K562 (cell line): Measurements from ENCODE around the gene FAM47B. TPM values are rescaled to one million over a fixed set of nuclear protein-coding genes. Genes with fewer than 3 reads are reported as not detected.

Source experiments
- ARNT ChIP-seq, 2 experiments: fragments of 450-650 bp; IDR thresholded peaks; 2 replicates each; pipeline ENCODE4 v1.6.1; 2016; ENCODE audit warnings: mild to moderate bottlenecking in 1 of 2
- ATF3 ChIP-seq, 2 experiments: fragments of 450-650 bp in 1 of 2; sonication (generic) in 1 of 2; formaldehyde crosslinking in 1 of 2; IDR thresholded peaks in 1 of 2; conservative IDR thresholded peaks in 1 of 2; 2 replicates each; pipeline versions ENCODE4 v1.6.1 to v1.8.1; 2016 to 2023; ENCODE audit warnings: mild to moderate bottlenecking in 2 of 2, moderate library complexity in 2 of 2, inconsistent platforms in 1 of 2, missing genetic modification reagents in 1 of 2
- HDAC1 ChIP-seq, 2 experiments: fragments of 450-650 bp; IDR thresholded peaks; 2 replicates each; pipeline ENCODE4 v1.6.1; 2016 to 2017; ENCODE audit warnings: inconsistent platforms in 1 of 2, mild to moderate bottlenecking in 1 of 2, moderate library complexity in 1 of 2
- SAP30 ChIP-seq: fragments of 200-600 bp; sonication (generic); IDR thresholded peaks from 2 replicates; pipeline ENCODE4 v1.6.1; 2012; ENCODE audit warnings: borderline replicate concordance, low read depth, mild to moderate bottlenecking, moderate library complexity, low read length, control low read depth, inconsistent platforms; ENCODE audit not compliant: insufficient read depth, poor library complexity, severe bottlenecking
- SMARCE1 ChIP-seq: fragments of 450-650 bp; IDR thresholded peaks from 2 replicates; pipeline ENCODE4 v1.7.1; 2016; ENCODE audit warnings: mild to moderate bottlenecking
- SREBF2 ChIP-seq: sonication (generic); formaldehyde crosslinking; IDR thresholded peaks from 2 replicates; pipeline ENCODE4 v1.4.0; 2020; ENCODE audit warnings: mild to moderate bottlenecking, missing genetic modification reagents
- STAT5A ChIP-seq: IDR thresholded peaks from 2 replicates; pipeline ENCODE4 v1.6.1; 2012; ENCODE audit warnings: low read length, inconsistent platforms, borderline replicate concordance
- TFAP4 ChIP-seq: sonication (generic); formaldehyde crosslinking; IDR thresholded peaks from 2 replicates; pipeline ENCODE4 v1.8.0; 2022; ENCODE audit warnings: missing genetic modification reagents, mild to moderate bottlenecking, moderate library complexity, borderline replicate concordance
- YBX1 ChIP-seq: fragments of 450-650 bp; IDR thresholded peaks from 2 replicates; pipeline ENCODE4 v1.7.1; 2016; ENCODE audit warnings: mild to moderate bottlenecking
- ZFPM2 ChIP-seq: fragments of 250-450 bp; sonication (Bioruptor Pico); IDR thresholded peaks from 2 replicates; pipeline ENCODE4 v1.5.1; 2022; ENCODE audit warnings: mild to moderate bottlenecking
- polyA plus RNA-seq, 8 experiments: library from polyadenylated mRNA; depleted of rRNA in 4 of 8; stranded (reverse) in 5 of 8; unstranded in 3 of 8; fragments of >200 nt; fragmentation: Nextera tagmentation in 2 of 8; fragmentation: Illumina TruSeq in 1 of 8; extraction: Ambion mirVana in 2 of 8; extraction: Trizol in 1 of 8; gene quantifications; 2 replicates each; pipeline versions ENCODE4 v1.2.1 to v1.2.3, GENCODE V29; 2011 to 2014; ENCODE audit warnings: inconsistent platforms in 1 of 8, missing spikeins in 1 of 8
- total RNA-seq, 7 experiments: library from RNA; depleted of rRNA in 6 of 7; stranded (reverse); fragments of >200 nt in 6 of 7; fragmentation: Illumina TruSeq in 2 of 7; extraction: Trizol in 2 of 7; gene quantifications; 2 replicates each; pipeline versions ENCODE4 v1.2.1 to v1.2.3, GENCODE V29; 2011 to 2021; ENCODE audit warnings: low replicate concordance in 1 of 7

FAM47B gene
- total and polyA plus RNA-seq, 9 of the 15 experiments (the other 6 are each of a cell fraction or from before 2014, with no cell fraction given) = not detected

GRCh38 chrX:34918091-34918736, 24.4 kb upstream of the FAM47B start (continued):
- TF ChIP-seq ZFPM2 (CRISPR knock-in tag) = no peak
- TF ChIP-seq ATF3 (IDR thresholded peaks at IDR 0.05) = no peak
- no peak for TF ChIP-seq ATF3 (CRISPR knock-in tag; conservative IDR thresholded peaks at IDR 0.05)
- no peak for TF ChIP-seq SAP30
- no peak for TF ChIP-seq HDAC1 (IDR thresholded peaks at IDR 0.05)
- no peak for TF ChIP-seq STAT5A
- TF ChIP-seq SREBF2 (CRISPR knock-in tag) = no peak
- TF ChIP-seq TFAP4 (CRISPR knock-in tag) = no peak
- TF ChIP-seq SMARCE1 = no peak
- TF ChIP-seq ARNT (IDR thresholded peaks at IDR 0.05) = no peak
- TF ChIP-seq YBX1 = no peak
